RWPE1 (cell line): ENCODE measurements around the gene FIG4.
"Not testable (repeated sequence)": the region's sequence is repeated elsewhere in the genome, so short reads cannot be mapped to it uniquely, and the experiment has no call there.

Experiments used
- CTCF ChIA-PET: fragments of 350-600 bp; sonication (Branson Sonifier 250); formaldehyde crosslinking; extraction: SDS; loops from one replicate; lab custom pipeline; 2021; lab: Yijun Ruan, JAX
- POLR2A ChIA-PET: fragments of 400-600 bp; formaldehyde crosslinking; extraction: SDS; loops from one replicate; lab custom pipeline; 2020; ENCODE audit warnings: antibody characterized with exemption; ENCODE audit not compliant: low non-redundant PET; lab: Yijun Ruan, JAX
- DNase-seq: peaks from one replicate; pipeline ENCODE4 v3.0.0; 2012; ENCODE audit warnings: low spot score
- H3K27ac ChIP-seq: fragments of 450-650 bp; 2 replicates; pipeline ENCODE4 v1.5.1; 2017
- CTCF ChIP-seq: fragments of 450-650 bp; conservative IDR thresholded peaks from 2 replicates; pipeline ENCODE4 v1.5.1; 2017; ENCODE audit warnings: low read depth, mild to moderate bottlenecking

Gene FIG4

DNA sequence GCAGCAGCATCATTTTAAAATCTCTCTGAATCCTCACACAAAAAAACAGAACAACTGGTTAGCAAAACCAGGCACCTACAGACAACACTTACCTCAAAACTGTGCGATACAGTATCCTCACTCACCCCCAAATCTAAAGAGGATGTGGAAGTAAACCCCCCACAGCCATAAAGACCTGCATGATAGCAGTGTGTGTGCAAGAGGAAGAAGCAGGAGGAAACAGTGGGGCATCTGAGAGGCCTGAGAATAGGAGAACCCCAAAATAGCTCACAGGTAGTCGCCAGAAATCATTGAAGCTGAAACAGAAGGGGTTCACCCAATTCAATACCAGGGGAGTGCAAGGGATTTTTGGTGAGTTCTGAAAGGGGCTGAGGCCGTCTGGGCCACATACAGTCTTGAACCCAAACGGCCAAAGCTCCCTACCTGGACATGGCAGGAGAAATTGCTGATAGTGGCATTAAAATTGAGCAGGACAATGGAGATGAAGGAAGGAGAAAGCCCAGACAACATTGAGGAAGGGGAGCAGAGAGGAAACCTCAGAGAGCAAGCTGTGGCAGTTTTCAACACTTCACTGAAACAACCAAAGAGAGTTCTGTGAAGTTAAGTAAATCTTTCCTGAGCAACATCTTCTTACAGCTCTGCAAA lies 129.7 kb downstream of the FIG4 start:
- no peak overlapping the region for H3K27ac ChIP-seq
- TF ChIP-seq CTCF, result no peak
- ChIA-PET POLR2A (no interaction called here), CTCF (interaction anchor here (0.6 to 0.7 kb wide), 3 partner anchors 15 to 233 kb away, joined by 3 read pairs; no protein-coding TSS in a partner anchor)
- no peak for DNase-seq

DNA sequence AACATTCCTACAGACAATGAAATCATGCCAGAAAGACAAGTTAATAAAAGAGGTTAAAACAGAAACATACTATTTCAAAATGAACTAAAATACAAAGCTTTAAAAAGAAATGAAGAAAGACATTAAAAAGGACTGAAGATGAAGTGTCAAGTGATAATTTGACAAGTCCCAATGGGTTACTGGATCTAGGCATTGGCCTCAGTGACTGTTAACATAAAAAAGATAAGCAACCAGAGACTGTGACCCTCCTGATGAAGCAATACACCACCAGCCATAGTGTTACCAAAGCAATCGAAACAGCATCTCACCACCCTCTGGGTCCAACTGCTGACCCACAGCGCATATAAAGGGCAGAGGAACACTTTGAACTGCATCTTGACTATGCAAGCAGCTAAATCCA lies 130.3 kb downstream of the FIG4 start:
- TF ChIP-seq CTCF, result no peak
- CTCF ChIA-PET, result interaction anchor here (0.6 to 0.7 kb wide), 3 partner anchors 16 to 233 kb away, joined by 3 read pairs; no protein-coding TSS in a partner anchor
- POLR2A ChIA-PET, result no interaction called here
- no peak for DNase-seq
- no peak overlapping the region for H3K27ac ChIP-seq

DNA sequence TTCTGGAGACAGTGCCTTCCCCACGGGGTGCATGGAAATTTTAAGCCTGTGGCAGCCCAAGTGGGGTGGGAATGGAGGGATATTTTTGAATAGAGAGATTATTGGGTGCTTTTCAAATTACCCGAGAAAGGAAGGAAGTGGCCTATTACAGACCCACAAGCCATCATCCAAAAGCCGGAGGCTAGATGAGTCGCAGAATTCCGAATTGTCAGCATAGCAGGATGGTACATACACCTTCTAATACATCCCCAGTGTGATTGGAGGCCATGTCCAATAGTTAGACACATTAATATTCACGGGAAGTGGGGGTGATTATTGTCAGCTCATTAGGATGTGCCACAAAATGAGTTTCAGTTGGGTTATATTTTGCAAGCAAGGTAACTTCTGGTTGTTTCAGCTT lies 133.0 kb downstream of the FIG4 start:
- ChIA-PET CTCF (no interaction called here), POLR2A (interaction anchor here (0.6 kb wide), 1 partner anchor 248 kb away, joined by 3 read pairs; no protein-coding TSS in a partner anchor)
- no peak for TF ChIP-seq CTCF
- no peak overlapping the region for H3K27ac ChIP-seq
- DNase-seq, result no peak

DNA sequence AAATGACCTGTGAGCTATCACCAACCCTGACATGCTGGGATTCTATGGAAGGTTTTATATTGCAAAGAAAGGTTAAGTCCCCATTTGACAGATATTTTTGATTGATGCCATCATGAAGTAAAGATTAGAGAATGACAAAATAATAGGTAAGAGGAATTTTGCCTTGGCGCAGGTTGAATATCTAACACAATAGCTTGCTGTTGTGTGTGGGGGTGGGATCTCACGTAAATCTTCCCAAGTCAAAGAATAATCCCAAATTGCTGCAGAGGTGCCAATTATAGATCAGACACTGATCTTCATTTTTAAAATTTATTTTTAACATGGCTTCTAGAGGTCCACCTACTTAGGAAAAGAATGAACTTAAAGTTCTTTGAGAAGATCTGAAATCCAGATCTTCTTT lies 135.5 kb downstream of the FIG4 start:
- ChIA-PET POLR2A (no interaction called here), CTCF (no interaction called here)

DNA sequence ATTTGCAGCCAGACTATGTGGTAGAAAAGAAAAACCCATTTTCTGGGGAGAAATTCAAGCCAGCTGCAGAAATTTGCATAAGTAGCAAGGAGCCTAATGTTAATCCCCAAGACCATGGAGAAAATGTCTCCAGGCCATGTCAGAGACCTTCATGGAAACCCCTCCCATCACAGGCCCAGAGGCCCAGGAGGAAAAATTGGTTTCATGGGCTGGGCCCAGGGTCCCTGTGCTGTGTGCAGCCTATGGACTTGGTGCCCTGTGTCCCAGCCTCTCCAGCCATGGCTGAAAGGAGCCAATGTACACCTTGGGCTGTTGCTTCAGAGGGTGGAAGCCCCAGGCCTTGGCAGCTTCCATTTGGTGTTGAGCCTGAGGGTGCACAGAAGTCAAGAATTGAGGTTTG lies 140.3 kb downstream of the FIG4 start:
- H3K27ac ChIP-seq, POLR2A ChIA-PET, DNase-seq, CTCF ChIA-PET: not testable (repeated sequence)

More for the DNA sequence above, 135.5 kb downstream of the FIG4 start:
- no peak overlapping the region for H3K27ac ChIP-seq
- no peak for DNase-seq
- TF ChIP-seq CTCF, result no peak

DNA sequence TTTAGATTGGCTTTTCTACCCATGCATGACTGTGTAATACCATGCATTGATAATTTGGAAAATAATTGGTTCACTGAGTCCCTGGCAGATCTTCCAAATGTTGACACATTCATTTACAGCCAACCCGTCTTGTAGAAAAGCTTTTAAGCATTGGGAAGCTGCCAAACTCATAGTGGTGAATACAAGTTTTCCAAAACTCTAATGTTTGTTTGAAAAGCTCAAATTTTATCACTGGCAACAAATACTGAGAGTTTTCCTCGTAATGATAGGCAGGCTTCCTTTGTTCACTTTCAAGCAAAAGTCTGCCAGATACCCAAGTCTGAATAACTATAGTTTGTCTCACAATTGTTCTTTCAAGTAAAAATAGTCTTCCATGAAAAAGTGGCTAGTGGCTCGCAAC lies 143.0 kb downstream of the FIG4 start:
- POLR2A ChIA-PET, result no interaction called here
- no peak overlapping the region for H3K27ac ChIP-seq
- CTCF ChIA-PET, result no interaction called here
- no peak for DNase-seq
- no peak for TF ChIP-seq CTCF
